Activated naive CD4-positive, alpha-beta T cell treated with anti-CD3 and anti-CD28 coated beads for 36 hours (primary cell): ENCODE data around the gene ENAH. TPM values are rescaled to one million over a fixed set of nuclear protein-coding genes. Genes with fewer than 3 reads are reported as not detected.
"Not testable (repeated sequence)": the region's sequence is repeated elsewhere in the genome, so short reads cannot be mapped to it uniquely, and the experiment has no call there.

Experiments
- CTCF ChIA-PET: fragments of 350-600 bp; sonication (Branson Sonifier 250); formaldehyde crosslinking; loops from one replicate; lab custom pipeline; 2021; ENCODE audit warnings: antibody characterized with exemption; lab: Charles Lee
- DNase-seq: peaks from one replicate; pipeline ENCODE4 v3.0.0-alpha.2; 2020
- H3K27ac Mint-ChIP-seq: one replicate; pipeline ENCODE4 v1.8.0; 2021; ENCODE audit warnings: mild to moderate bottlenecking, mixed read lengths
- H3K27me3 Mint-ChIP-seq: one replicate; pipeline ENCODE4 v1.8.0; 2021; ENCODE audit warnings: low read depth, mixed read lengths
- H3K36me3 Mint-ChIP-seq: one replicate; pipeline ENCODE4 v1.8.0; 2021; ENCODE audit warnings: low read depth, mixed read lengths
- H3K4me1 Mint-ChIP-seq: one replicate; pipeline ENCODE4 v1.8.0; 2021; ENCODE audit warnings: low read depth, mixed read lengths
- H3K4me3 Mint-ChIP-seq: one replicate; pipeline ENCODE4 v1.8.0; 2021; ENCODE audit warnings: mild to moderate bottlenecking, moderate library complexity, mixed read lengths
- H3K9me3 Mint-ChIP-seq: one replicate; pipeline ENCODE4 v1.8.0; 2021; ENCODE audit warnings: mixed read lengths
- intact Hi-C: fragments of 100-400 bp; cut with micrococcal nuclease; formaldehyde crosslinking; loops from one replicate; pipeline ENCODE4 v1.15.1; 2023
- total RNA-seq, 2 experiments: library from RNA; stranded (reverse); gene quantifications; one replicate each; pipeline ENCODE4 v1.2.3, GENCODE V29; 2021

The ENAH gene
- total RNA-seq, 2 experiments from 2014 or later, result 0.91 to 2.0 TPM

- DNase-seq, result no peak
- peaks cover 10% of the 10 kb centered on the region for H3K4me1 Mint-ChIP-seq
- H3K9me3 Mint-ChIP-seq, result no peaks in the 10 kb centered on the region
- CTCF ChIA-PET, result interaction anchor here (1.1 kb wide), 1 partner anchor 325 kb away, joined by 3 read pairs; no protein-coding TSS in a partner anchor
- intact Hi-C loops, result loop anchor here (2.0 to 5.0 kb wide), 4 partner anchors 123 to 408 kb away; partner anchors contain the start of genes H3-3A, LBR and SRP9
- no peak overlapping the region for H3K27ac Mint-ChIP-seq
- H3K27me3 Mint-ChIP-seq, result peaks cover 22% of the 10 kb centered on the region
- no peaks in the 10 kb centered on the region for H3K36me3 Mint-ChIP-seq
- H3K4me3 Mint-ChIP-seq, result peak overlapping the region; percentile 70
These were observed 1.3 kb upstream of the ENAH start for GRCh38 chr1:225654277-225654597.

- no peaks in the 10 kb centered on the region for H3K36me3 Mint-ChIP-seq
- intact Hi-C loops, result loop anchor here (2.0 to 5.0 kb wide), 5 partner anchors 124 to 409 kb away; partner anchors contain the start of genes H3-3A, LBR and SRP9
- no peak overlapping the region for H3K27ac Mint-ChIP-seq
- peaks cover 24% of the 10 kb centered on the region for H3K27me3 Mint-ChIP-seq
- CTCF ChIA-PET, result interaction anchor here (1.1 kb wide), 1 partner anchor 326 kb away, joined by 3 read pairs; no protein-coding TSS in a partner anchor
- peaks cover 10% of the 10 kb centered on the region for H3K4me1 Mint-ChIP-seq
- no peaks in the 10 kb centered on the region for H3K9me3 Mint-ChIP-seq
- DNase-seq, result peak; percentile 44
- peak overlapping the region; percentile 70 for H3K4me3 Mint-ChIP-seq
These were observed 747 bp upstream of the ENAH start for GRCh38 chr1:225653463-225654276.

- no peak for DNase-seq
- peak overlapping the region; percentile 50 for H3K27ac Mint-ChIP-seq
- intact Hi-C loops, result loop anchor here (2.0 to 5.0 kb wide), 4 partner anchors 125 to 410 kb away; partner anchors contain the start of genes H3-3A, LBR and SRP9
- no peaks in the 10 kb centered on the region for H3K36me3 Mint-ChIP-seq
- no peaks in the 10 kb centered on the region for H3K9me3 Mint-ChIP-seq
- H3K4me3 Mint-ChIP-seq, result peak overlapping the region; percentile 85
- peaks cover 10% of the 10 kb centered on the region for H3K4me1 Mint-ChIP-seq
- CTCF ChIA-PET, result no interaction called here
- peaks cover 24% of the 10 kb centered on the region for H3K27me3 Mint-ChIP-seq
These were observed 823 bp downstream of the ENAH start for GRCh38 chr1:225651872-225652728.

GRCh38 chr1:225651376-225651871 is 1.5 kb downstream of the ENAH start:
- Mint-ChIP-seq H3K27me3 (peaks cover 24% of the 10 kb centered on the region), H3K4me1 (peaks cover 10% of the 10 kb centered on the region), H3K36me3 (no peaks in the 10 kb centered on the region), H3K27ac (no peak overlapping the region), H3K9me3 (no peaks in the 10 kb centered on the region), H3K4me3 (peak overlapping the region; percentile 1)
- CTCF ChIA-PET, result no interaction called here
- DNase-seq, result no peak
- intact Hi-C loops, result loop anchor here (5.0 kb wide), 3 partner anchors 126 to 411 kb away; partner anchors contain the start of genes H3-3A, LBR and SRP9

- intact Hi-C loops, result loop anchor here (5.0 kb wide), 3 partner anchors 127 to 412 kb away; partner anchors contain the start of genes H3-3A, LBR and SRP9
- Mint-ChIP-seq H3K27ac (no peak overlapping the region), H3K9me3 (no peaks in the 10 kb centered on the region), H3K4me3 (no peak overlapping the region), H3K4me1 (peaks cover 10% of the 10 kb centered on the region), H3K27me3 (peaks cover 30% of the 10 kb centered on the region), H3K36me3 (no peaks in the 10 kb centered on the region)
- CTCF ChIA-PET, result no interaction called here
- no peak for DNase-seq
These were observed 2.7 kb downstream of the ENAH start for GRCh38 chr1:225650179-225650578.

- intact Hi-C loops, result no loop called here
- Mint-ChIP-seq H3K4me1 (no peaks in the 10 kb centered on the region), H3K9me3 (no peaks in the 10 kb centered on the region), H3K36me3 (no peaks in the 10 kb centered on the region), H3K27ac (no peak overlapping the region), H3K27me3 (peaks cover 19% of the 10 kb centered on the region), H3K4me3 (no peak overlapping the region)
- CTCF ChIA-PET, result interaction anchor here (0.6 kb wide), 1 partner anchor 17 kb away, joined by 3 read pairs; no protein-coding TSS in a partner anchor
- no peak for DNase-seq
These were observed 7.6 kb downstream of the ENAH start for GRCh38 chr1:225645194-225645895.

GRCh38 chr1:225644666-225645065 is 8.3 kb downstream of the ENAH start:
- DNase-seq, result no peak
- Mint-ChIP-seq H3K36me3 (no peaks in the 10 kb centered on the region), H3K4me1 (no peaks in the 10 kb centered on the region), H3K9me3 (no peaks in the 10 kb centered on the region), H3K4me3 (no peak overlapping the region), H3K27me3 (peaks cover 14% of the 10 kb centered on the region), H3K27ac (no peak overlapping the region)
- CTCF ChIA-PET, result no interaction called here
- intact Hi-C loops, result no loop called here

GRCh38 chr1:225642177-225642576 is 10.7 kb downstream of the ENAH start:
- no peak overlapping the region for H3K4me3 Mint-ChIP-seq
- DNase-seq, result no peak
- CTCF ChIA-PET, result interaction anchor here (0.6 kb wide), 1 partner anchor 639 kb away, joined by 3 read pairs; no protein-coding TSS in a partner anchor
- no peaks in the 10 kb centered on the region for H3K4me1 Mint-ChIP-seq
- no peak overlapping the region for H3K27ac Mint-ChIP-seq
- peaks cover 10% of the 10 kb centered on the region for H3K27me3 Mint-ChIP-seq
- intact Hi-C loops, result no loop called here
- no peaks in the 10 kb centered on the region for H3K9me3 Mint-ChIP-seq
- H3K36me3 Mint-ChIP-seq, result no peaks in the 10 kb centered on the region

GRCh38 chr1:225638853-225639252 is 14.1 kb downstream of the ENAH start:
- no peak for DNase-seq

GRCh38 chr1:225637651-225638199 is 15.2 kb downstream of the ENAH start:
- H3K27me3 Mint-ChIP-seq, result peaks cover 3% of the 10 kb centered on the region
- H3K9me3 Mint-ChIP-seq, result no peaks in the 10 kb centered on the region
- CTCF ChIA-PET, result no interaction called here
- H3K4me3 Mint-ChIP-seq, result no peak overlapping the region
- H3K4me1 Mint-ChIP-seq, result no peaks in the 10 kb centered on the region
- DNase-seq, result no peak
- intact Hi-C loops, result no loop called here
- H3K27ac Mint-ChIP-seq, result no peak overlapping the region
- no peaks in the 10 kb centered on the region for H3K36me3 Mint-ChIP-seq

More at GRCh38 chr1:225638853-225639252, 14.1 kb downstream of the ENAH start:
- Mint-ChIP-seq H3K4me3 (no peak overlapping the region), H3K4me1 (no peaks in the 10 kb centered on the region), H3K36me3 (no peaks in the 10 kb centered on the region), H3K9me3 (no peaks in the 10 kb centered on the region), H3K27me3 (peaks cover 3% of the 10 kb centered on the region), H3K27ac (no peak overlapping the region)
- intact Hi-C loops, result no loop called here
- CTCF ChIA-PET, result no interaction called here

GRCh38 chr1:225636992-225637391 is 15.9 kb downstream of the ENAH start:
- DNase-seq, H3K27me3 Mint-ChIP-seq, H3K4me1 Mint-ChIP-seq, CTCF ChIA-PET, H3K9me3 Mint-ChIP-seq, H3K4me3 Mint-ChIP-seq, H3K27ac Mint-ChIP-seq, intact Hi-C loops, H3K36me3 Mint-ChIP-seq: not testable (repeated sequence)
